ENCODE measurements around the gene CFAP161.

CFAP161 gene

GRCh38 chr15:81133782-81134461 is at the start of gene CFAP161:
CFAP161 (plus strand) TSS chr15:81134270; CDS start chr15:81134330, 60 bp downstream.
- no peak for DNase-seq (ENCODE audit: low spot score)

- DNase-seq (ENCODE audit: low spot score) = no peak
These were observed 49.4 kb upstream of the CFAP161 start for GRCh38 chr15:81084716-81085115.

- no peak for DNase-seq (ENCODE audit: low spot score)
These were observed 48.9 kb upstream of the CFAP161 start for GRCh38 chr15:81085213-81085612.

- DNase-seq (ENCODE audit: low spot score) = no peak
These were observed 48.2 kb upstream of the CFAP161 start for GRCh38 chr15:81085898-81086297.

GRCh38 chr15:81087066-81087465 is 47.0 kb upstream of the CFAP161 start:
- DNase-seq (ENCODE audit: low spot score) = no peak

GRCh38 chr15:81087694-81088093 is 46.4 kb upstream of the CFAP161 start:
- no peak for DNase-seq (ENCODE audit: low spot score)

- DNase-seq (ENCODE audit: low spot score) = no peak
These were observed 45.5 kb upstream of the CFAP161 start for GRCh38 chr15:81088470-81089013.

GRCh38 chr15:81091889-81092558 is 42.0 kb upstream of the CFAP161 start:
- no peak for DNase-seq (ENCODE audit: low spot score)

- no peak for DNase-seq (ENCODE audit: low spot score)
These were observed 41.5 kb upstream of the CFAP161 start for GRCh38 chr15:81092559-81092902.

GRCh38 chr15:81093961-81094360 is 40.1 kb upstream of the CFAP161 start:
- DNase-seq (ENCODE audit: low spot score) = no peak

- no peak for DNase-seq (ENCODE audit: low spot score)
These were observed 38.2 kb upstream of the CFAP161 start for GRCh38 chr15:81095690-81096365.

GRCh38 chr15:81096398-81096797 is 37.7 kb upstream of the CFAP161 start:
- DNase-seq (ENCODE audit: low spot score) = no peak

GRCh38 chr15:81097116-81097889 is 36.8 kb upstream of the CFAP161 start:
- no peak for DNase-seq (ENCODE audit: low spot score)

- DNase-seq (ENCODE audit: low spot score) = no peak
These were observed 36.2 kb upstream of the CFAP161 start for GRCh38 chr15:81097890-81098280.

GRCh38 chr15:81098349-81098748 is 35.7 kb upstream of the CFAP161 start:
- no peak for DNase-seq (ENCODE audit: low spot score)

- DNase-seq (ENCODE audit: low spot score) = no peak
These were observed 35.0 kb upstream of the CFAP161 start for GRCh38 chr15:81098861-81099651.

- DNase-seq (ENCODE audit: low spot score) = no peak
These were observed 31.9 kb upstream of the CFAP161 start for GRCh38 chr15:81101894-81102815.

- no peak for DNase-seq (ENCODE audit: low spot score)
These were observed 30.2 kb upstream of the CFAP161 start for GRCh38 chr15:81103857-81104256.

- no peak for DNase-seq (ENCODE audit: low spot score)
These were observed 28.5 kb upstream of the CFAP161 start for GRCh38 chr15:81105545-81105944.

- peak; percentile 49 for DNase-seq (ENCODE audit: low spot score)
These were observed 27.5 kb upstream of the CFAP161 start for GRCh38 chr15:81106560-81106959.

All from HuH-7.5 (cell line).